ENCODE data around the gene SETD1A.

SETD1A gene

GRCh38 chr16:30953511-30954124 lies 3.9 kb upstream of the SETD1A start:
- peak; percentile 54 for DNase-seq (ENCODE audit: low read depth)

GRCh38 chr16:30954993-30955392 lies 2.6 kb upstream of the SETD1A start:
- DNase-seq (ENCODE audit: low read depth), result no peak

GRCh38 chr16:30956601-30957455 lies 726 bp upstream of the SETD1A start:
- peak; percentile 80 for DNase-seq (ENCODE audit: low read depth)

- DNase-seq (ENCODE audit: low read depth), result peak; percentile 38
These were observed 873 bp downstream of the SETD1A start for GRCh38 chr16:30958175-30959079.

GRCh38 chr16:30961384-30961783 lies 3.8 kb downstream of the SETD1A start:
- DNase-seq (ENCODE audit: low read depth), result no peak

- DNase-seq (ENCODE audit: low read depth), result no peak
These were observed 6.5 kb downstream of the SETD1A start for GRCh38 chr16:30963925-30964511.

- no peak for DNase-seq (ENCODE audit: low read depth)
These were observed 7.1 kb downstream of the SETD1A start for GRCh38 chr16:30964574-30965226.

- DNase-seq (ENCODE audit: low read depth), result no peak
These were observed 7.9 kb downstream of the SETD1A start for GRCh38 chr16:30965436-30965835.

- no peak for DNase-seq (ENCODE audit: low read depth)
These were observed 8.6 kb downstream of the SETD1A start for GRCh38 chr16:30966033-30966619.

- no peak for DNase-seq (ENCODE audit: low read depth)
These were observed 10.2 kb downstream of the SETD1A start for GRCh38 chr16:30967795-30968194.

- DNase-seq (ENCODE audit: low read depth), result no peak
These were observed 11.8 kb downstream of the SETD1A start for GRCh38 chr16:30969246-30969842.

- no peak for DNase-seq (ENCODE audit: low read depth)
These were observed 13.7 kb downstream of the SETD1A start for GRCh38 chr16:30971298-30971697.

- no peak for DNase-seq (ENCODE audit: low read depth)
These were observed 15.3 kb downstream of the SETD1A start for GRCh38 chr16:30972872-30973271.

GRCh38 chr16:30974348-30974747 lies 16.8 kb downstream of the SETD1A start:
- no peak for DNase-seq (ENCODE audit: low read depth)

- no peak for DNase-seq (ENCODE audit: low read depth)
These were observed 18.9 kb downstream of the SETD1A start for GRCh38 chr16:30976486-30976885.

GRCh38 chr16:30977502-30977901 lies 19.9 kb downstream of the SETD1A start:
- no peak for DNase-seq (ENCODE audit: low read depth)

GRCh38 chr16:30979170-30980022 lies 21.8 kb downstream of the SETD1A start:
- no peak for DNase-seq (ENCODE audit: low read depth)

- DNase-seq (ENCODE audit: low read depth), result no peak
These were observed 22.4 kb downstream of the SETD1A start for GRCh38 chr16:30980023-30980371.

GRCh38 chr16:30980434-30980833 lies 22.9 kb downstream of the SETD1A start:
- DNase-seq (ENCODE audit: low read depth), result no peak

GRCh38 chr16:30980959-30981358 lies 23.4 kb downstream of the SETD1A start:
- DNase-seq (ENCODE audit: low read depth), result no peak
